ENCODE data around the gene RHOA. TPM values are rescaled to one million over a fixed set of nuclear protein-coding genes. Genes with fewer than 3 reads are reported as not detected.

The RHOA gene
- polyA plus RNA-seq, 2 of the 4 experiments (the other 2 are of a cell fraction) = 332 to 549 TPM

GRCh38 chr3:49346797-49347251 is 65.0 kb downstream of the RHOA start:
- H3K4me2 ChIP-seq = peak overlapping the region; percentile 18; the same call in 2 of the 3 replicates
- H3K9me3 ChIP-seq = no peaks in the 10 kb centered on the region
- CTCF ChIA-PET = no interaction called here
- peak overlapping the region in 1 of 2 experiments; percentile 34; a peak in 1 of 6 replicates for H3K27ac ChIP-seq
- TF ChIP-seq TFCP2L1 (CRISPR knock-in tag; IDR thresholded peaks at IDR 0.05) (no peak), JUN (IDR thresholded peaks at IDR 0.05) (no peak), ZFP36 (IDR thresholded peaks at IDR 0.05; ENCODE audit: borderline replicate concordance, partially characterized antibody) (no peak), HOXB13 (CRISPR knock-in tag; IDR thresholded peaks at IDR 0.05; ENCODE audit: low read depth) (no peak), PBX3 (IDR thresholded peaks at IDR 0.05) (no peak), CBX2 (IDR thresholded peaks at IDR 0.05; ENCODE audit: borderline replicate concordance, low read depth) (no peak), RFX5 (IDR thresholded peaks at IDR 0.05) (no peak), MAX (IDR thresholded peaks at IDR 0.05) (no peak), SMC3 (IDR thresholded peaks at IDR 0.05) (no peak), NFE2L2 (conservative IDR thresholded peaks at IDR 0.05; ENCODE audit: low read length) (no peak), NR3C1 (IDR thresholded peaks at IDR 0.05) (no peak), CTCF (IDR thresholded peaks at IDR 0.05) (no peak), ESRRA (IDR thresholded peaks at IDR 0.05; ENCODE audit: borderline replicate concordance, low read length) (no peak), CHD4 (IDR thresholded peaks at IDR 0.05; ENCODE audit: borderline replicate concordance) (no peak), MAFK (IDR thresholded peaks at IDR 0.05; ENCODE audit: partially characterized antibody) (no peak), USF2 (IDR thresholded peaks at IDR 0.05) (no peak), EHMT2 (IDR thresholded peaks at IDR 0.05; ENCODE audit: low read depth) (no peak), JUNB (IDR thresholded peaks at IDR 0.05) (no peak)
- WGBS (ENCODE audit: missing lambda C conversion rate) = 67% methylated on average over 6 of the region's 6 CpGs
- POLR2A ChIA-PET = no interaction called here
- DNase-seq (ENCODE audit: low read depth in 1 of 2, low spot score in 1 of 2) (no peak), FAIRE-seq (no peak), ATAC-seq (no peak)
- peaks cover 26% of the 10 kb centered on the region for H3K4me1 ChIP-seq
- H3K4me3 ChIP-seq = no peak overlapping the region

- WGBS (ENCODE audit: missing lambda C conversion rate) = 81% methylated on average over 3 of the region's 3 CpGs
- TF ChIP-seq RCOR1 (IDR thresholded peaks at IDR 0.05; ENCODE audit: low read depth, low read length) (no peak), HOXB5 (CRISPR knock-in tag; IDR thresholded peaks at IDR 0.05) (no peak), KDM5A (IDR thresholded peaks at IDR 0.05) (no peak), CBX2 (IDR thresholded peaks at IDR 0.05; ENCODE audit: borderline replicate concordance, low read depth) (no peak), CHD4 (IDR thresholded peaks at IDR 0.05; ENCODE audit: borderline replicate concordance) (no peak), CEBPB (IDR thresholded peaks at IDR 0.05) (no peak), MYC (IDR thresholded peaks at IDR 0.05; ENCODE audit: borderline replicate concordance, low read length) (no peak)
- ChIA-PET POLR2A (no interaction called here), CTCF (no interaction called here)
- ATAC-seq (no peak), FAIRE-seq (no peak), DNase-seq (ENCODE audit: low read depth in 1 of 2, low spot score in 1 of 2) (no peak)
- Histone ChIP-seq H3K4me3 (no peak overlapping the region), H3K4me1 (peaks cover 24% of the 10 kb centered on the region), H3K9me3 (no peaks in the 10 kb centered on the region), H3K4me2 (no peak overlapping the region), H3K27ac (no peak overlapping the region)
Observed at GRCh38 chr3:49343163-49343562, 68.6 kb downstream of the RHOA start.
